HepG2 (cell line): ENCODE data around the gene AEBP1. TPM values are rescaled to one million over a fixed set of nuclear protein-coding genes. Genes with fewer than 3 reads are reported as not detected.

Source experiments
- ARNT ChIP-seq: fragments of 450-650 bp; IDR thresholded peaks from 2 replicates; pipeline ENCODE4 v1.6.1; 2017
- CENPX ChIP-seq: sonication (generic); formaldehyde crosslinking; IDR thresholded peaks from 2 replicates; pipeline ENCODE4 v1.9.0; 2021; ENCODE audit warnings: mild to moderate bottlenecking, missing genetic modification reagents, moderate library complexity
- NPAS2 ChIP-seq: sonication (generic); formaldehyde crosslinking; IDR thresholded peaks from 2 replicates; pipeline ENCODE4 v1.8.0; 2022; ENCODE audit warnings: mild to moderate bottlenecking, missing genetic modification reagents, borderline replicate concordance
- REPIN1 ChIP-seq: sonication (generic); formaldehyde crosslinking; IDR thresholded peaks from 2 replicates; pipeline ENCODE4 v1.8.0; 2022; ENCODE audit warnings: missing genetic modification reagents, low read depth, mild to moderate bottlenecking, borderline replicate concordance
- SOX6 ChIP-seq, 2 experiments: fragments of 450-650 bp in 1 of 2; sonication (generic) in 1 of 2; formaldehyde crosslinking in 1 of 2; IDR thresholded peaks; 2 replicates each; pipeline versions ENCODE4 v1.4.0 to v1.6.1; 2017 to 2020; ENCODE audit warnings: antibody characterized with exemption in 1 of 2, mild to moderate bottlenecking in 1 of 2, missing genetic modification reagents in 1 of 2
- SP2 ChIP-seq: sonication (generic); formaldehyde crosslinking; IDR thresholded peaks from 2 replicates; pipeline ENCODE4 v1.5.1; 2020; ENCODE audit warnings: mild to moderate bottlenecking, missing genetic modification reagents
- TEAD3 ChIP-seq: optimal IDR thresholded peaks from 2 replicates; pipeline ENCODE3; 2016; ENCODE audit warnings: borderline replicate concordance
- ZMYM2 ChIP-seq: sonication (generic); formaldehyde crosslinking; IDR thresholded peaks from 2 replicates; pipeline ENCODE4 v1.8.0; 2022; ENCODE audit warnings: mild to moderate bottlenecking, missing genetic modification reagents
- ZNF138 ChIP-seq: sonication (generic); formaldehyde crosslinking; IDR thresholded peaks from 2 replicates; pipeline ENCODE4 v1.5.0; 2020; ENCODE audit warnings: mild to moderate bottlenecking, low read depth, missing genetic modification reagents
- ZNF34 ChIP-seq: sonication (generic); formaldehyde crosslinking; IDR thresholded peaks from 2 replicates; pipeline ENCODE4 v1.4.0; 2020; ENCODE audit warnings: mild to moderate bottlenecking, missing genetic modification reagents, borderline replicate concordance
- ZNF598 ChIP-seq: sonication (generic); formaldehyde crosslinking; IDR thresholded peaks from 2 replicates; pipeline ENCODE4 v1.5.1; 2020; ENCODE audit warnings: mild to moderate bottlenecking, missing genetic modification reagents, borderline replicate concordance
- ZNF670 ChIP-seq: sonication (generic); formaldehyde crosslinking; IDR thresholded peaks from 2 replicates; pipeline ENCODE4 v1.8.0; 2022; ENCODE audit warnings: mild to moderate bottlenecking, missing genetic modification reagents, borderline replicate concordance
- ZNF883 ChIP-seq: sonication (generic); formaldehyde crosslinking; IDR thresholded peaks from 2 replicates; pipeline ENCODE4 v1.5.1; 2020; ENCODE audit warnings: mild to moderate bottlenecking, missing genetic modification reagents; ENCODE audit errors: not compliant biosample characterization
- polyA plus RNA-seq, 8 experiments: library from polyadenylated mRNA; depleted of rRNA in 3 of 8; stranded (reverse) in 7 of 8; unstranded in 1 of 8; fragments of >200 nt; fragmentation: Illumina TruSeq in 4 of 8; extraction: Trizol in 4 of 8; gene quantifications; 2 replicates each; pipeline versions ENCODE4 v1.2.1 to v1.2.3, GENCODE V29; 2011 to 2016; ENCODE audit warnings: low read depth in 4 of 8, missing spikeins in 1 of 8, mixed read lengths in 1 of 8; ENCODE audit not compliant: insufficient read depth in 1 of 8
- total RNA-seq, 5 experiments: library from RNA; depleted of rRNA; stranded (reverse); fragments of >200 nt; fragmentation: Illumina TruSeq; extraction: Trizol; gene quantifications; 2 replicates each; pipeline ENCODE4 v1.2.3, GENCODE V29; 2016; ENCODE audit warnings: low read depth in 1 of 5
- TF ChIP-seq, protein P1 (sequence below): IDR thresholded peaks from 2 replicates; pipeline ENCODE4 v1.6.1; 2016; ENCODE audit warnings: missing biosample characterization, missing genetic modification reagents, low read depth
- TF ChIP-seq, protein P2 (sequence below), 2 experiments: sonication (generic) in 1 of 2; formaldehyde crosslinking in 1 of 2; IDR thresholded peaks; 2 replicates each; pipeline versions ENCODE4 v1.5.1 to v1.6.1; 2011 to 2020; ENCODE audit warnings: borderline replicate concordance in 1 of 2, low read depth in 1 of 2, low read length in 1 of 2, mild to moderate bottlenecking in 1 of 2, missing genetic modification reagents in 1 of 2, moderate library complexity in 1 of 2
- TF ChIP-seq, protein P3 (sequence below): sonication (generic); formaldehyde crosslinking; IDR thresholded peaks from 2 replicates; pipeline ENCODE4 v1.4.0; 2020; ENCODE audit warnings: missing genetic modification reagents
- TF ChIP-seq, protein P4 (sequence below): sonication (generic); formaldehyde crosslinking; IDR thresholded peaks from 2 replicates; pipeline ENCODE4 v1.4.0; 2020; ENCODE audit warnings: missing genetic modification reagents, borderline replicate concordance
- TF ChIP-seq, protein P5 (sequence below): fragments of 450-650 bp; IDR thresholded peaks from 2 replicates; pipeline ENCODE4 v1.6.1; 2016

The AEBP1 gene
- total and polyA plus RNA-seq, 2 of the 13 experiments (the other 11 are each of a cell fraction or from before 2014, with no cell fraction given), result 0.22 to 0.55 TPM

DNA sequence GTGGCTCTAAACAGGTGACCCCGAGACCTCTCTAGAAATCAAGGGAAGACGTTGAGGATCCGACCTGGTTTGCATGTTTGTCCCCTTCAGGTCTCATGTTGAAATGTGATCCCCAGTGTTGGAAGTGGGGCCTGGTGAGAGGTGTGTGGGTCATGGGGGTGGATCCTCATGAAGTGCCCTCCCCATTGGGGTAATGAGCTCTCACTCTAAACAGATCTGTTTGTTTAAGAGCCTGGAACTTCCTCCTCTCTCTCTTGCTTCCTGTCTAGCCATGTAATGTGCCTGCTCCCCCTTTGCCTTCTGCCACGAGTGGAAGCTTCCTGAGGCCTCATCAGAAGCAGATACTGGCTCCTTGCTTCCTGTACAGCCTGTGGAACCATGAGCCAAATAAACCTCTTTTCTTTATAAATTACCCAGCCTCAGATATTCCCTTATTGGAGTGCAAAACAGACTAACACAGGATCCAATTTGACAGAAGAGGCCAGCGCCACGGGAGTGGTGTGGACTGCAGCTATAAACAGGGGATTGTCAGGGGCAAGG is 11.0 kb upstream of the AEBP1 start (continued):
- TF ChIP-seq, protein P1, sequence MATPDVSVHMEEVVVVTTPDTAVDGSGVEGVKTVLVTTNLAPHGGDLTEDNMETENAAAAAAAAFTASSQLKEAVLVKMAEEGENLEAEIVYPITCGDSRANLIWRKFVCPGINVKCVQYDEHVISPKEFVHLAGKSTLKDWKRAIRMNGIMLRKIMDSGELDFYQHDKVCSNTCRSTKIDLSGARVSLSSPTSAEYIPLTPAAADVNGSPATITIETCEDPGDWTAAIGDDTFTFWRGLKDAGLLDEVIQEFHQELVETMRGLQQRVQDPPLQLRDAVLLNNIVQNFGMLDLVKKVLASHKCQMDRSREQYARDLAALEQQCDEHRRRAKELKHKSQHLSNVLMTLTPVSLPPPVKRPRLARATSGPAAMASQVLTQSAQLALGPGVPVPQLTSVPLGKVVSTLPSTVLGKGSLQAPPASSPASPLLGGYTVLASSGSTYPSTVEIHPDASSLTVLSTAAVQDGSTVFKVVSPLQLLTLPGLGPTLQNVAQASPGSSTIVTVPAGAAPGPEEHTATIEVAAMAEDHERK (CRISPR knock-in tag), result no peak
- TF ChIP-seq, protein P2, sequence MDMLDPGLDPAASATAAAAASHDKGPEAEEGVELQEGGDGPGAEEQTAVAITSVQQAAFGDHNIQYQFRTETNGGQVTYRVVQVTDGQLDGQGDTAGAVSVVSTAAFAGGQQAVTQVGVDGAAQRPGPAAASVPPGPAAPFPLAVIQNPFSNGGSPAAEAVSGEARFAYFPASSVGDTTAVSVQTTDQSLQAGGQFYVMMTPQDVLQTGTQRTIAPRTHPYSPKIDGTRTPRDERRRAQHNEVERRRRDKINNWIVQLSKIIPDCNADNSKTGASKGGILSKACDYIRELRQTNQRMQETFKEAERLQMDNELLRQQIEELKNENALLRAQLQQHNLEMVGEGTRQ (IDR thresholded peaks at IDR 0.05; ENCODE audit: low read depth, low read length), result no peak
- TF ChIP-seq, protein P2 (CRISPR knock-in tag; IDR thresholded peaks at IDR 0.05; ENCODE audit: borderline replicate concordance), result no peak
- TF ChIP-seq ZNF138 (CRISPR knock-in tag) (no peak), ZMYM2 (0 out of 2 replicates have a peak, but pooled peaks have one; percentile 32), ZNF598 (CRISPR knock-in tag) (no peak), CENPX (CRISPR knock-in tag) (no peak), TEAD3 (peak; percentile 8), ZNF34 (no peak), ARNT (no peak), SP2 (CRISPR knock-in tag) (peak; percentile 65), SOX6 (IDR thresholded peaks at IDR 0.05) (no peak), SOX6 (CRISPR knock-in tag; IDR thresholded peaks at IDR 0.05) (no peak), REPIN1 (CRISPR knock-in tag) (no peak), NPAS2 (CRISPR knock-in tag) (no peak), ZNF670 (no peak), ZNF883 (no peak)
- TF ChIP-seq, protein P3, sequence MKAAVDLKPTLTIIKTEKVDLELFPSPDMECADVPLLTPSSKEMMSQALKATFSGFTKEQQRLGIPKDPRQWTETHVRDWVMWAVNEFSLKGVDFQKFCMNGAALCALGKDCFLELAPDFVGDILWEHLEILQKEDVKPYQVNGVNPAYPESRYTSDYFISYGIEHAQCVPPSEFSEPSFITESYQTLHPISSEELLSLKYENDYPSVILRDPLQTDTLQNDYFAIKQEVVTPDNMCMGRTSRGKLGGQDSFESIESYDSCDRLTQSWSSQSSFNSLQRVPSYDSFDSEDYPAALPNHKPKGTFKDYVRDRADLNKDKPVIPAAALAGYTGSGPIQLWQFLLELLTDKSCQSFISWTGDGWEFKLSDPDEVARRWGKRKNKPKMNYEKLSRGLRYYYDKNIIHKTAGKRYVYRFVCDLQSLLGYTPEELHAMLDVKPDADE (CRISPR knock-in tag), result no peak
- TF ChIP-seq, protein P4, sequence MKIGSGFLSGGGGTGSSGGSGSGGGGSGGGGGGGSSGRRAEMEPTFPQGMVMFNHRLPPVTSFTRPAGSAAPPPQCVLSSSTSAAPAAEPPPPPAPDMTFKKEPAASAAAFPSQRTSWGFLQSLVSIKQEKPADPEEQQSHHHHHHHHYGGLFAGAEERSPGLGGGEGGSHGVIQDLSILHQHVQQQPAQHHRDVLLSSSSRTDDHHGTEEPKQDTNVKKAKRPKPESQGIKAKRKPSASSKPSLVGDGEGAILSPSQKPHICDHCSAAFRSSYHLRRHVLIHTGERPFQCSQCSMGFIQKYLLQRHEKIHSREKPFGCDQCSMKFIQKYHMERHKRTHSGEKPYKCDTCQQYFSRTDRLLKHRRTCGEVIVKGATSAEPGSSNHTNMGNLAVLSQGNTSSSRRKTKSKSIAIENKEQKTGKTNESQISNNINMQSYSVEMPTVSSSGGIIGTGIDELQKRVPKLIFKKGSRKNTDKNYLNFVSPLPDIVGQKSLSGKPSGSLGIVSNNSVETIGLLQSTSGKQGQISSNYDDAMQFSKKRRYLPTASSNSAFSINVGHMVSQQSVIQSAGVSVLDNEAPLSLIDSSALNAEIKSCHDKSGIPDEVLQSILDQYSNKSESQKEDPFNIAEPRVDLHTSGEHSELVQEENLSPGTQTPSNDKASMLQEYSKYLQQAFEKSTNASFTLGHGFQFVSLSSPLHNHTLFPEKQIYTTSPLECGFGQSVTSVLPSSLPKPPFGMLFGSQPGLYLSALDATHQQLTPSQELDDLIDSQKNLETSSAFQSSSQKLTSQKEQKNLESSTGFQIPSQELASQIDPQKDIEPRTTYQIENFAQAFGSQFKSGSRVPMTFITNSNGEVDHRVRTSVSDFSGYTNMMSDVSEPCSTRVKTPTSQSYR, result no peak
- TF ChIP-seq, protein P5, sequence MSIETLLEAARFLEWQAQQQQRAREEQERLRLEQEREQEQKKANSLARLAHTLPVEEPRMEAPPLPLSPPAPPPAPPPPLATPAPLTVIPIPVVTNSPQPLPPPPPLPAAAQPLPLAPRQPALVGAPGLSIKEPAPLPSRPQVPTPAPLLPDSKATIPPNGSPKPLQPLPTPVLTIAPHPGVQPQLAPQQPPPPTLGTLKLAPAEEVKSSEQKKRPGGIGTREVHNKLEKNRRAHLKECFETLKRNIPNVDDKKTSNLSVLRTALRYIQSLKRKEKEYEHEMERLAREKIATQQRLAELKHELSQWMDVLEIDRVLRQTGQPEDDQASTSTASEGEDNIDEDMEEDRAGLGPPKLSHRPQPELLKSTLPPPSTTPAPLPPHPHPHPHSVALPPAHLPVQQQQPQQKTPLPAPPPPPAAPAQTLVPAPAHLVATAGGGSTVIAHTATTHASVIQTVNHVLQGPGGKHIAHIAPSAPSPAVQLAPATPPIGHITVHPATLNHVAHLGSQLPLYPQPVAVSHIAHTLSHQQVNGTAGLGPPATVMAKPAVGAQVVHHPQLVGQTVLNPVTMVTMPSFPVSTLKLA, result no peak
